GM12878 (cell line): Measurements from ENCODE around the gene CEP19. TPM values are rescaled to one million over a fixed set of nuclear protein-coding genes. Genes with fewer than 3 reads are reported as not detected.

Experiments
- ESRRA ChIP-seq: IDR thresholded peaks from 2 replicates; pipeline ENCODE4 v1.6.1; 2012; ENCODE audit warnings: mild to moderate bottlenecking, low read length, improper control_type of control experiment
- IRF5 ChIP-seq: fragments of 450-650 bp; IDR thresholded peaks from 2 replicates; pipeline ENCODE4 v1.6.1; 2017; ENCODE audit warnings: borderline replicate concordance
- NBN ChIP-seq: fragments of 450-650 bp; IDR thresholded peaks from 2 replicates; pipeline ENCODE4 v1.6.1; 2016
- SKIL ChIP-seq: fragments of 450-650 bp; IDR thresholded peaks from 2 replicates; pipeline ENCODE4 v1.6.1; 2017; ENCODE audit warnings: mild to moderate bottlenecking, low read depth, inconsistent platforms; ENCODE audit not compliant: poor library complexity, severe bottlenecking
- SMAD5 ChIP-seq: IDR thresholded peaks from 2 replicates; pipeline ENCODE4 v1.6.1; 2016; ENCODE audit warnings: antibody characterized with exemption, low read depth
- STAT1 ChIP-seq: fragments of 450-650 bp; conservative IDR thresholded peaks from 2 replicates; pipeline ENCODE4 v1.6.1; 2014; ENCODE audit warnings: antibody characterized with exemption, mild to moderate bottlenecking
- TCF7 ChIP-seq: IDR thresholded peaks from 2 replicates; pipeline ENCODE4 v1.6.1; 2014; ENCODE audit warnings: antibody characterized with exemption, borderline replicate concordance
- YY1 ChIP-seq: IDR thresholded peaks from 2 replicates; pipeline ENCODE4 v1.6.1; 2011; ENCODE audit warnings: low read depth, mild to moderate bottlenecking, low read length
- ZNF384 ChIP-seq: IDR thresholded peaks from 2 replicates; pipeline ENCODE4 v1.6.1; 2012; ENCODE audit warnings: low read depth, mild to moderate bottlenecking, low read length, improper control_type of control experiment, borderline replicate concordance
- polyA plus RNA-seq, 11 experiments: library from polyadenylated mRNA; depleted of rRNA in 4 of 11; unstranded in 6 of 11; stranded (reverse) in 5 of 11; fragments of >200 nt; fragmentation: Nextera tagmentation in 4 of 11; fragmentation: Illumina TruSeq in 1 of 11; extraction: Ambion mirVana in 4 of 11; extraction: Trizol in 1 of 11; gene quantifications; 1 replicate in 1 of 11; 2 replicates in 10 of 11; pipeline versions ENCODE4 v1.2.1 to v1.2.3, GENCODE V29; 2011 to 2016; ENCODE audit warnings: inconsistent platforms in 2 of 11, missing spikeins in 2 of 11, low read depth in 1 of 11
- total RNA-seq, 4 experiments: library from RNA; depleted of rRNA in 3 of 4; stranded (reverse); fragments of >200 nt in 3 of 4; fragmentation: Illumina TruSeq in 1 of 4; extraction: Trizol in 1 of 4; gene quantifications; 2 replicates each; pipeline versions ENCODE4 v1.2.1 to v1.2.3, GENCODE V29; 2013 to 2021
- TF ChIP-seq, protein P1 (sequence below): fragments of 450-650 bp; IDR thresholded peaks from 2 replicates; pipeline ENCODE4 v1.6.1; 2017; ENCODE audit warnings: mild to moderate bottlenecking
- TF ChIP-seq, protein P2 (sequence below): fragments of 450-650 bp; IDR thresholded peaks from 2 replicates; pipeline ENCODE4 v1.6.1; 2016; ENCODE audit warnings: mild to moderate bottlenecking

CEP19 gene
- total and polyA plus RNA-seq, 10 of the 15 experiments (the other 5 are each of a cell fraction or from before 2014, with no cell fraction given) = 1.9 to 5.9 (median 2.7) TPM

- no peak for TF ChIP-seq TCF7
- no peak for TF ChIP-seq ZNF384
- no peak for TF ChIP-seq STAT1
- TF ChIP-seq, protein P1, sequence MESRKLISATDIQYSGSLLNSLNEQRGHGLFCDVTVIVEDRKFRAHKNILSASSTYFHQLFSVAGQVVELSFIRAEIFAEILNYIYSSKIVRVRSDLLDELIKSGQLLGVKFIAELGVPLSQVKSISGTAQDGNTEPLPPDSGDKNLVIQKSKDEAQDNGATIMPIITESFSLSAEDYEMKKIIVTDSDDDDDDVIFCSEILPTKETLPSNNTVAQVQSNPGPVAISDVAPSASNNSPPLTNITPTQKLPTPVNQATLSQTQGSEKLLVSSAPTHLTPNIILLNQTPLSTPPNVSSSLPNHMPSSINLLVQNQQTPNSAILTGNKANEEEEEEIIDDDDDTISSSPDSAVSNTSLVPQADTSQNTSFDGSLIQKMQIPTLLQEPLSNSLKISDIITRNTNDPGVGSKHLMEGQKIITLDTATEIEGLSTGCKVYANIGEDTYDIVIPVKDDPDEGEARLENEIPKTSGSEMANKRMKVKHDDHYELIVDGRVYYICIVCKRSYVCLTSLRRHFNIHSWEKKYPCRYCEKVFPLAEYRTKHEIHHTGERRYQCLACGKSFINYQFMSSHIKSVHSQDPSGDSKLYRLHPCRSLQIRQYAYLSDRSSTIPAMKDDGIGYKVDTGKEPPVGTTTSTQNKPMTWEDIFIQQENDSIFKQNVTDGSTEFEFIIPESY = no peak
- TF ChIP-seq NBN = peak; percentile 22; the same call in 1 of the 2 replicates
- TF ChIP-seq ESRRA = no peak
- TF ChIP-seq, protein P2, sequence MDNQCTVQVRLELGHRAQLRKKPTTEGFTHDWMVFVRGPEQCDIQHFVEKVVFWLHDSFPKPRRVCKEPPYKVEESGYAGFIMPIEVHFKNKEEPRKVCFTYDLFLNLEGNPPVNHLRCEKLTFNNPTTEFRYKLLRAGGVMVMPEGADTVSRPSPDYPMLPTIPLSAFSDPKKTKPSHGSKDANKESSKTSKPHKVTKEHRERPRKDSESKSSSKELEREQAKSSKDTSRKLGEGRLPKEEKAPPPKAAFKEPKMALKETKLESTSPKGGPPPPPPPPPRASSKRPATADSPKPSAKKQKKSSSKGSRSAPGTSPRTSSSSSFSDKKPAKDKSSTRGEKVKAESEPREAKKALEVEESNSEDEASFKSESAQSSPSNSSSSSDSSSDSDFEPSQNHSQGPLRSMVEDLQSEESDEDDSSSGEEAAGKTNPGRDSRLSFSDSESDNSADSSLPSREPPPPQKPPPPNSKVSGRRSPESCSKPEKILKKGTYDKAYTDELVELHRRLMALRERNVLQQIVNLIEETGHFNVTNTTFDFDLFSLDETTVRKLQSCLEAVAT = peak; percentile 72
- TF ChIP-seq IRF5 = no peak
- TF ChIP-seq YY1 = no peak
- no peak for TF ChIP-seq SKIL
- TF ChIP-seq SMAD5 = no peak
Measured at GRCh38 chr3:196740481-196741248, 28.6 kb upstream of the CEP19 start (continued).
